ENCODE results near the gene CD109.

- TF ChIP-seq ZSCAN29 (IDR thresholded peaks at IDR 0.05) (no peak), MXI1 (IDR thresholded peaks at IDR 0.05; ENCODE audit: low read depth, low read length) (no peak), USF2 (IDR thresholded peaks at IDR 0.05; ENCODE audit: borderline replicate concordance, low read depth, low read length) (no peak), SRF (IDR thresholded peaks at IDR 0.05; ENCODE audit: low read depth in 2 of 2, low read length in 2 of 2) (no peak), CTCF (IDR thresholded peaks at IDR 0.05 in 2 of 3, conservative IDR thresholded peaks at IDR 0.05 in 1 of 3; ENCODE audit: control insufficient read depth in 2 of 3, extremely low read depth in 1 of 3, insufficient read depth in 1 of 3, low read depth in 3 of 3, low read length in 3 of 3) (no peak), IRF3 (IDR thresholded peaks at IDR 0.05) (no peak), NR2F1 (conservative IDR thresholded peaks at IDR 0.05) (no peak), NR2C1 (IDR thresholded peaks at IDR 0.05) (no peak), TAF1 (IDR thresholded peaks at IDR 0.05; ENCODE audit: borderline replicate concordance, low read depth, low read length) (no peak), E2F4 (IDR thresholded peaks at IDR 0.05; ENCODE audit: low read depth, low read length) (no peak), RFX5 (IDR thresholded peaks at IDR 0.05; ENCODE audit: low read depth, low read length) (no peak)
Observed at GRCh38 chr6:73823832-73824231, 127.8 kb downstream of the CD109 start.
